Keratinocyte (primary cell): ENCODE measurements around the gene CYP2S1.

Experiments
- EZH2 ChIP-seq: IDR thresholded peaks from one replicate; pipeline ENCODE4 v1.6.1; 2012; ENCODE audit warnings: inconsistent platforms, mild to moderate bottlenecking, low read length, moderate library complexity
- TF ChIP-seq, protein P1 (sequence below), 3 experiments: IDR thresholded peaks in 1 of 3; conservative IDR thresholded peaks in 1 of 3; optimal IDR thresholded peaks in 1 of 3; 2 replicates in 2 of 3; 3 replicates in 1 of 3; pipeline versions ENCODE3 to v1.5.1; 2011; ENCODE audit warnings: low read length in 3 of 3, mild to moderate bottlenecking in 3 of 3, moderate library complexity in 2 of 3, control low read depth in 1 of 3, inconsistent platforms in 1 of 3; ENCODE audit not compliant: insufficient read depth in 2 of 3; ENCODE audit errors: extremely low read depth in 1 of 3

DNA sequence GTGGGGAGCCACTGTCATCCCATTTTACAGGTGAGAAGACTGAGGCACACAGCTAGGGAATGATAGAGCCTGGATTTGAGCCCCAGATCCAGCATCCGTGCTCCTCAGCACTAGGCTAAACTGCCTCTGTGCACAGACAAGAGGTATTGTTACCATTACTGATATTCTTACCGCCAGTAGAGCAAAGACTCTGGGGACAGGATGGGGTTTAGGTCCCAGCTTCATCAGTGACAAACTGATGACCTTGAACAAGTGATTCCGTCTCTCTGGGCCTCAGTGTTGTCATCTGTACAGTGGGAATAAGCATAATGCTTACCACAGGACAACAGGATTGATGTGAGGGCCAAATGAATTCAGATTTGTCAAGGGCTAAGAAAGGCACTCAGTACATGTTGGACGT, 42.5 kb downstream of the CYP2S1 start:
- TF ChIP-seq, protein P1, sequence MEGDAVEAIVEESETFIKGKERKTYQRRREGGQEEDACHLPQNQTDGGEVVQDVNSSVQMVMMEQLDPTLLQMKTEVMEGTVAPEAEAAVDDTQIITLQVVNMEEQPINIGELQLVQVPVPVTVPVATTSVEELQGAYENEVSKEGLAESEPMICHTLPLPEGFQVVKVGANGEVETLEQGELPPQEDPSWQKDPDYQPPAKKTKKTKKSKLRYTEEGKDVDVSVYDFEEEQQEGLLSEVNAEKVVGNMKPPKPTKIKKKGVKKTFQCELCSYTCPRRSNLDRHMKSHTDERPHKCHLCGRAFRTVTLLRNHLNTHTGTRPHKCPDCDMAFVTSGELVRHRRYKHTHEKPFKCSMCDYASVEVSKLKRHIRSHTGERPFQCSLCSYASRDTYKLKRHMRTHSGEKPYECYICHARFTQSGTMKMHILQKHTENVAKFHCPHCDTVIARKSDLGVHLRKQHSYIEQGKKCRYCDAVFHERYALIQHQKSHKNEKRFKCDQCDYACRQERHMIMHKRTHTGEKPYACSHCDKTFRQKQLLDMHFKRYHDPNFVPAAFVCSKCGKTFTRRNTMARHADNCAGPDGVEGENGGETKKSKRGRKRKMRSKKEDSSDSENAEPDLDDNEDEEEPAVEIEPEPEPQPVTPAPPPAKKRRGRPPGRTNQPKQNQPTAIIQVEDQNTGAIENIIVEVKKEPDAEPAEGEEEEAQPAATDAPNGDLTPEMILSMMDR (optimal IDR thresholded peaks at IDR 0.05 in 1 of 3, IDR thresholded peaks at IDR 0.05 in 1 of 3, conservative IDR thresholded peaks at IDR 0.05 in 1 of 3; ENCODE audit: extremely low read depth in 1 of 3, insufficient read depth in 2 of 3, low read length in 3 of 3) = no peak
- no peak for TF ChIP-seq EZH2
